ENCODE data around the gene EDAR. TPM values are rescaled to one million over a fixed set of nuclear protein-coding genes. Genes with fewer than 3 reads are reported as not detected.

Gene EDAR
- total and polyA plus RNA-seq, 2 of the 8 experiments (the other 6 are each of a cell fraction or from before 2014, with no cell fraction given), result not detected

DNA sequence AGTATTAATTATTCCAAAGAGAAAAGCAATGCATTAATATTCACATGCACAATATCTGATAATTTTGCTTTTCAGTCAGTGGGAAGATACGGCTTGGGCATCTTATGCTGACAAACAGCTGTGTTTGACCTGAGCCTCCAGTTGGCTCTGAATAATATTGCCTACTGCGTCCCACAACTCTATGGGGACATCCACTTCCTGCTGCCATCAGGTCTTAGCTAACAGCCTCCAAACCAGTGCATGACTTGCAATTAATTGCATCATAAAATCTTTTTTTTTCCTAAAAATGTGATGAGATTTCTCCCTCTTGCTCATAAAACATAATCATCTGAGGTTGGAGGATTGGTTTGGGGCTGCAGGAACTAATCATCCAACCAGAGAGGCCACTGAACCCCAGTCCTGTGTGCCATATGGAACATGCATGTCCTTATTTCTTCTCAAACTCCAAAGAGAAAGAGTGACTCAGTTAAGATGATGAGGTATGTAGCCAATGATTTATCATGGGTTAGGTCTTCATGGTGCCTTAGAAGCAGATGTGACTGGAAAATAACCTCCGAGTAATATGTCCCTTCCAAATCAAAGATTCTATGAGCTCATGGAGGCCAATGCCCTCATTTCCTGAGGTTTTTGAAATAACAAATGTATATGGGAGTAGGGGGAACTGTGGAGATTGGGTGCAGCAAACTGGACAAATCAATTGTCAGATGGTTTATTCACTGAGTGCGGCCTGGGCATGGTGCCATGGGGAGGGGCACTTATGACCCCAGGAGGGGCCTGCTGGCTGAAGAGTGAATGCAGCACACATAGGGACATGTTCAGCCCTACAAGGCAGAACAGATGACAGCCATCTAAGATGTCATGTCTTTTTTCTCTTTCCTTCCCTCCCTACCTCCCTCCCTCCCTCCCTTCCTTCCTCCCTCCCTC is 39.4 kb downstream of the EDAR start (continued):
- TF ChIP-seq, protein P1, sequence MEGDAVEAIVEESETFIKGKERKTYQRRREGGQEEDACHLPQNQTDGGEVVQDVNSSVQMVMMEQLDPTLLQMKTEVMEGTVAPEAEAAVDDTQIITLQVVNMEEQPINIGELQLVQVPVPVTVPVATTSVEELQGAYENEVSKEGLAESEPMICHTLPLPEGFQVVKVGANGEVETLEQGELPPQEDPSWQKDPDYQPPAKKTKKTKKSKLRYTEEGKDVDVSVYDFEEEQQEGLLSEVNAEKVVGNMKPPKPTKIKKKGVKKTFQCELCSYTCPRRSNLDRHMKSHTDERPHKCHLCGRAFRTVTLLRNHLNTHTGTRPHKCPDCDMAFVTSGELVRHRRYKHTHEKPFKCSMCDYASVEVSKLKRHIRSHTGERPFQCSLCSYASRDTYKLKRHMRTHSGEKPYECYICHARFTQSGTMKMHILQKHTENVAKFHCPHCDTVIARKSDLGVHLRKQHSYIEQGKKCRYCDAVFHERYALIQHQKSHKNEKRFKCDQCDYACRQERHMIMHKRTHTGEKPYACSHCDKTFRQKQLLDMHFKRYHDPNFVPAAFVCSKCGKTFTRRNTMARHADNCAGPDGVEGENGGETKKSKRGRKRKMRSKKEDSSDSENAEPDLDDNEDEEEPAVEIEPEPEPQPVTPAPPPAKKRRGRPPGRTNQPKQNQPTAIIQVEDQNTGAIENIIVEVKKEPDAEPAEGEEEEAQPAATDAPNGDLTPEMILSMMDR (IDR thresholded peaks at IDR 0.05; ENCODE audit: control extremely low read depth in 1 of 3, insufficient read depth in 1 of 3, low read depth in 1 of 3, low read length in 3 of 3), result no peak

All from H1 (cell line).